DOHH2 (cell line): ENCODE results near the gene NCOR2.

Experiments
- CTCF ChIP-seq: fragments of 200-600 bp; sonication (generic); IDR thresholded peaks from one replicate; pipeline ENCODE4 v1.5.1; 2014; ENCODE audit warnings: antibody characterized with exemption, mild to moderate bottlenecking, low read depth, low read length; ENCODE audit not compliant: poor library complexity, severe bottlenecking
- EZH2phosphoT487 ChIP-seq: fragments of 200-600 bp; sonication (generic); IDR thresholded peaks from 2 replicates; pipeline ENCODE4 v1.6.1; 2017; ENCODE audit warnings: borderline replicate concordance, mild to moderate bottlenecking, antibody characterized with exemption, low read length, moderate library complexity, mixed read lengths

GRCh38 chr12:124588018-124588634 lies 20.7 kb upstream of the NCOR2 start:
- TF ChIP-seq CTCF (no peak), EZH2phosphoT487 (no peak)
